K562 (cell line): Measurements from ENCODE around the gene GFOD1.

ENCODE experiments used
- GTF2F1 ChIP-seq: IDR thresholded peaks from 2 replicates; pipeline ENCODE4 v1.6.1; 2011; ENCODE audit warnings: low read depth, low read length, improper control_type of control experiment
- NR1H2 ChIP-seq: sonication (generic); formaldehyde crosslinking; IDR thresholded peaks from 2 replicates; pipeline ENCODE4 v1.4.0; 2020; ENCODE audit warnings: mild to moderate bottlenecking, missing genetic modification reagents
- POLR2A ChIP-seq: fragments of 450-650 bp; conservative IDR thresholded peaks from 2 replicates; pipeline ENCODE4 v1.6.1; 2016
- ZNF41 ChIP-seq: fragments of 250-450 bp; sonication (Bioruptor Pico); conservative IDR thresholded peaks from 2 replicates; pipeline ENCODE4 v1.4.0; 2020; ENCODE audit warnings: mild to moderate bottlenecking
- ZNF561 ChIP-seq: fragments of 450-650 bp; formaldehyde crosslinking; conservative IDR thresholded peaks from 2 replicates; pipeline ENCODE4 v1.4.0; 2020; ENCODE audit warnings: mild to moderate bottlenecking, moderate library complexity
- TF ChIP-seq, protein P1 (sequence below), 3 experiments: IDR thresholded peaks in 2 of 3; conservative IDR thresholded peaks in 1 of 3; 2 replicates each; pipeline ENCODE4 v1.5.1; 2011 to 2012; ENCODE audit warnings: low read length in 3 of 3, mild to moderate bottlenecking in 3 of 3, control low read depth in 2 of 3, improper control_type of control experiment in 1 of 3, inconsistent platforms in 1 of 3, low read depth in 1 of 3, mixed read lengths in 1 of 3, moderate library complexity in 1 of 3; ENCODE audit not compliant: insufficient read depth in 2 of 3

DNA sequence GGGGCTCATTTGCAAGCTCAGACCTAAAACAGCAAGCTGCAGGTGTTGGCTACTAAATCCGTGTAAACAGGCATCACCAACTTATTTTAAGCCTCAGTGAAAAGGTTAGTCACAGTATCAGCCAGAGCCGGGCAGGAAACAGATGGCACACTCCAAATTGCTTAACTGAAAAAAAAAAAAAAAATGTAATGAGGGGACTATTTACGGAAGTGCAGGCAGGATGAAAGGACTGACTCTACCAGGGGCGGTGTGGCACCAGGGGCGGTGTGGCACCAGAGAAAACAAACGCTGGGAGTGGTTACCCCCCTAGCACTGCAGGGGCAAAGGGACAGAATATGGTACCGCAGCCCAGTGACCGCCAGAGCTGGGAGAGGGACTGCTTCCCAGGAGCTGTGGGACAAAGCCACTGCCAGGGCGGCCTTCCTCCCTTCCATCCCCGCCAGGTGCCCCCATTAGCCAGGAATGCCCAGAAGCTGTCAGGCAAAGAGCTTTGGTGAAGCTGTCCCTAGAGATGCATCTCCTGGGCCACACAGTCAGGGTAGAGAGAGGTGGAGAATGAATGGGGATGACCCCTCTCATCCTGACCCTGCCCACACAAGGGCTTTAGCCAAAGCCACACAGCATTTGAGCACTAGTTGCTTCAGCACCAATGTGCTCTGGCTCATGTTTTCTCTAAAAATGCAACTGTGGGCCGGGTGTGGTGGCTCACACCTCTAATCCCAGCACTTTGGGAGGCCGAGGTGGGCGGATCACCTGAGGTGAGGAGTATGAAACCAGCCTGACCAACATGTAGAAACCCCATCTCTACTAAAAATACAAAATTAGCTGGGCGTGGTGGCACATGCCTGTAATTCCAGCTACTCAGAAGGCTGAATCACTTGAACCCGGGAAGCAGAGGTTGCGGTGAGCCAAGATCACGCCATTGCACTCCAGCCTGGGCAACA is 39.6 kb upstream of the GFOD1 start:
- TF ChIP-seq GTF2F1 = no peak
- TF ChIP-seq ZNF561 = no peak
- TF ChIP-seq, protein P1, sequence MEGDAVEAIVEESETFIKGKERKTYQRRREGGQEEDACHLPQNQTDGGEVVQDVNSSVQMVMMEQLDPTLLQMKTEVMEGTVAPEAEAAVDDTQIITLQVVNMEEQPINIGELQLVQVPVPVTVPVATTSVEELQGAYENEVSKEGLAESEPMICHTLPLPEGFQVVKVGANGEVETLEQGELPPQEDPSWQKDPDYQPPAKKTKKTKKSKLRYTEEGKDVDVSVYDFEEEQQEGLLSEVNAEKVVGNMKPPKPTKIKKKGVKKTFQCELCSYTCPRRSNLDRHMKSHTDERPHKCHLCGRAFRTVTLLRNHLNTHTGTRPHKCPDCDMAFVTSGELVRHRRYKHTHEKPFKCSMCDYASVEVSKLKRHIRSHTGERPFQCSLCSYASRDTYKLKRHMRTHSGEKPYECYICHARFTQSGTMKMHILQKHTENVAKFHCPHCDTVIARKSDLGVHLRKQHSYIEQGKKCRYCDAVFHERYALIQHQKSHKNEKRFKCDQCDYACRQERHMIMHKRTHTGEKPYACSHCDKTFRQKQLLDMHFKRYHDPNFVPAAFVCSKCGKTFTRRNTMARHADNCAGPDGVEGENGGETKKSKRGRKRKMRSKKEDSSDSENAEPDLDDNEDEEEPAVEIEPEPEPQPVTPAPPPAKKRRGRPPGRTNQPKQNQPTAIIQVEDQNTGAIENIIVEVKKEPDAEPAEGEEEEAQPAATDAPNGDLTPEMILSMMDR (IDR thresholded peaks at IDR 0.05 in 2 of 3, conservative IDR thresholded peaks at IDR 0.05 in 1 of 3; ENCODE audit: insufficient read depth in 2 of 3, low read depth in 1 of 3, low read length in 3 of 3) = no peak
- TF ChIP-seq POLR2A = no peak
- TF ChIP-seq ZNF41 = no peak
- TF ChIP-seq NR1H2 (CRISPR knock-in tag) = no peak
